ENCODE data around the gene ADCY3.

DNA sequence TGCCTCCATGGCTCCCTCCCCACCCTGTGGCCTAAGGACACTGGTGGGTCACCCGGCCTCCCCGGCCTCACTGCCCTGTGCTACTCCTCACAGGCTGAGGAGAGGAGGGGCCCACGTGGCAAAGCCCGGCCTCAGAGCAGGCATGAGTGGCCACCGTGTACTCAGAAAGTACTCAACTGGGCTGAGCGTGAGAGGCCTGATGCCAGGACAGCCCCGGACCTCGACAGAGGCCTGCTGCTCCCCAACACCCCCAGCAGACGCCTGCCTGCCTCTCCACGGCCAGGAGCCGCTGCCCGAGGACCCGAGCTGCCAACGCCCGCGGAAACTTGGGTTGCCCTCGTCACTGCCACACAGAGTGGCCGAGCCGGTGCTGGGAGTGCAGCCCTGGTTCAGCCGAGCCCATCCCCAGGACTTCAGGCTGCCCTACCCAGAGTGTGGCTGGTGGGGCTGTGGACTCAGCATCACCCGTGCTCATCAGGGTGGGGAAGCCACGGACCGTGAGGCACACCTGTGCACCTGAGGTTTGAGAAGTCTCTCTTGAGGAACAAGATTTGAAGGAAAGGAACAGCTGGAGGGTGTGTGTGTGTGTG lies 67.5 kb downstream of the ADCY3 start:
- TF ChIP-seq, protein P1, sequence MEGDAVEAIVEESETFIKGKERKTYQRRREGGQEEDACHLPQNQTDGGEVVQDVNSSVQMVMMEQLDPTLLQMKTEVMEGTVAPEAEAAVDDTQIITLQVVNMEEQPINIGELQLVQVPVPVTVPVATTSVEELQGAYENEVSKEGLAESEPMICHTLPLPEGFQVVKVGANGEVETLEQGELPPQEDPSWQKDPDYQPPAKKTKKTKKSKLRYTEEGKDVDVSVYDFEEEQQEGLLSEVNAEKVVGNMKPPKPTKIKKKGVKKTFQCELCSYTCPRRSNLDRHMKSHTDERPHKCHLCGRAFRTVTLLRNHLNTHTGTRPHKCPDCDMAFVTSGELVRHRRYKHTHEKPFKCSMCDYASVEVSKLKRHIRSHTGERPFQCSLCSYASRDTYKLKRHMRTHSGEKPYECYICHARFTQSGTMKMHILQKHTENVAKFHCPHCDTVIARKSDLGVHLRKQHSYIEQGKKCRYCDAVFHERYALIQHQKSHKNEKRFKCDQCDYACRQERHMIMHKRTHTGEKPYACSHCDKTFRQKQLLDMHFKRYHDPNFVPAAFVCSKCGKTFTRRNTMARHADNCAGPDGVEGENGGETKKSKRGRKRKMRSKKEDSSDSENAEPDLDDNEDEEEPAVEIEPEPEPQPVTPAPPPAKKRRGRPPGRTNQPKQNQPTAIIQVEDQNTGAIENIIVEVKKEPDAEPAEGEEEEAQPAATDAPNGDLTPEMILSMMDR (IDR thresholded peaks at IDR 0.05), result no peak
- TF ChIP-seq ZFX (IDR thresholded peaks at IDR 0.05; ENCODE audit: borderline replicate concordance), result no peak
